ENCODE data around the gene FANCM.

The FANCM gene

GRCh38 chr14:45194964-45195363, 59.2 kb downstream of the FANCM start:
- TF ChIP-seq POLR2AphosphoS5 (IDR thresholded peaks at IDR 0.05; ENCODE audit: low read depth, low read length) (no peak), SIN3A (IDR thresholded peaks at IDR 0.05; ENCODE audit: borderline replicate concordance, insufficient read depth, low read length) (no peak), TAF1 (IDR thresholded peaks at IDR 0.05; ENCODE audit: borderline replicate concordance, insufficient read depth, low read length) (no peak), REST (IDR thresholded peaks at IDR 0.05; ENCODE audit: insufficient read depth in 1 of 2, low read depth in 2 of 2, low read length in 2 of 2) (no peak), FOXP2 (optimal IDR thresholded peaks at IDR 0.05; ENCODE audit: borderline replicate concordance, extremely low read depth, extremely low read length, insufficient read depth) (no peak)

GRCh38 chr14:45198551-45198950, 62.8 kb downstream of the FANCM start:
- TF ChIP-seq POLR2AphosphoS5 (IDR thresholded peaks at IDR 0.05; ENCODE audit: low read depth, low read length): no peak
- no peak for TF ChIP-seq TAF1 (IDR thresholded peaks at IDR 0.05; ENCODE audit: borderline replicate concordance, insufficient read depth, low read length)

- TF ChIP-seq FOXP2 (optimal IDR thresholded peaks at IDR 0.05; ENCODE audit: borderline replicate concordance, extremely low read depth, extremely low read length, insufficient read depth) (no peak), POLR2AphosphoS5 (IDR thresholded peaks at IDR 0.05; ENCODE audit: low read depth, low read length) (no peak), REST (IDR thresholded peaks at IDR 0.05; ENCODE audit: insufficient read depth in 1 of 2, low read depth in 2 of 2, low read length in 2 of 2) (no peak), SIN3A (IDR thresholded peaks at IDR 0.05; ENCODE audit: borderline replicate concordance, insufficient read depth, low read length) (no peak), TAF1 (IDR thresholded peaks at IDR 0.05; ENCODE audit: borderline replicate concordance, insufficient read depth, low read length) (no peak)
Measured at GRCh38 chr14:45199230-45199629, 63.5 kb downstream of the FANCM start.

GRCh38 chr14:45201905-45202304, 66.2 kb downstream of the FANCM start:
- no peak for TF ChIP-seq SIN3A (IDR thresholded peaks at IDR 0.05; ENCODE audit: borderline replicate concordance, insufficient read depth, low read length)
- no peak for TF ChIP-seq FOXP2 (optimal IDR thresholded peaks at IDR 0.05; ENCODE audit: borderline replicate concordance, extremely low read depth, extremely low read length, insufficient read depth)
- no peak for TF ChIP-seq REST (IDR thresholded peaks at IDR 0.05; ENCODE audit: insufficient read depth in 1 of 2, low read depth in 2 of 2, low read length in 2 of 2)

GRCh38 chr14:45204241-45204640, 68.5 kb downstream of the FANCM start:
- TF ChIP-seq SIN3A (IDR thresholded peaks at IDR 0.05; ENCODE audit: borderline replicate concordance, insufficient read depth, low read length) (no peak), TAF1 (IDR thresholded peaks at IDR 0.05; ENCODE audit: borderline replicate concordance, insufficient read depth, low read length) (no peak), FOXP2 (optimal IDR thresholded peaks at IDR 0.05; ENCODE audit: borderline replicate concordance, extremely low read depth, extremely low read length, insufficient read depth) (no peak), POLR2AphosphoS5 (IDR thresholded peaks at IDR 0.05; ENCODE audit: low read depth, low read length) (no peak), REST (IDR thresholded peaks at IDR 0.05; ENCODE audit: insufficient read depth in 1 of 2, low read depth in 2 of 2, low read length in 2 of 2) (no peak)

All from PFSK-1 (cell line).